Activated T-cell treated with anti-CD3 and anti-CD28 coated beads for 4 hours (primary cell): ENCODE results near the gene ASB15.
"Not testable (repeated sequence)": the region's sequence is repeated elsewhere in the genome, so short reads cannot be mapped to it uniquely, and the experiment has no call there.

Experiments used
- DNase-seq: peaks from one replicate; pipeline ENCODE4 v3.0.0-alpha.2; 2020

Gene ASB15

DNA sequence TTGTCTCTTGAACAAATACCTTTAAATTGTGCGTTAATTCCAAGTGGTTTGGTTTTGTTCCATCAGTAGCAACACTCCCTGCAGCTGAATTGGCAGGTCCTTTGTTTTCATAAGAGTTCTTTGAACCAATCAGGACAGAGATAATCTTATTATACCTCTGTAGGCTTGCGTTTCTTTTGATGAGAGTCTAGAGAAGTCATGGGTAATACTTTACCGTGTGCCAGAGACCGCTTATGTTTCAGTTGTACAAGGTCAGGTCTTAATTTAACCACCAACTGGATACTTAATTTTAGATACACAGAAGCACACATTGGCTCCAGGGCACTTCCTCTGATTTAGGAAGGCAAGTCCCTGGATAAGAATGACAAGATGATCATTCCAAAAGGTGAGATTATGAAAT lies at the start of gene ASB15:
TSS of gene ASB15 (plus strand) at position 292 of the 400 bp plus-strand sequence. CDS start 12,682 bp downstream, outside the sequence.
- no peak for DNase-seq

- not testable (repeated sequence) for DNase-seq
These were observed 49.5 kb upstream of the ASB15 start for GRCh38 chr7:123552134-123552533.

DNA sequence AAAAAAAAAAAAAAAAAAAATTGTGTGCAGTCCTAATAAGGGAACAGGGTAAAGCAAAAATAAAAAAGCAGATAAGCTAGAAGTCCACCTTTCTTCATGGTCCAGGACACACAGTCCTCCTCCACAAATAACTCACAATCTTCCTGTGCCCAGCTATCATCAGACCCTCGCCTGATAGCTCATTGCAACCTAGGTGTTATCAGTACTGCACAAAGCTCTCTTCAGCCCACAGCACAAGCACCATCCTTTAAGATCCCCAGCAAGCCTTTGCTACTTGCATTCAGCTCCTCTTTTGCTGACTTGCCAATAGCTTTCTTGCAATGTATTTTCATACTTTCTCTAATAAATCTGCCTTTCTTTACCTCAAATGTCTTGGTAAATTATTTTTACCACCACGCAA lies 49.0 kb upstream of the ASB15 start:
- DNase-seq, result no peak

GRCh38 chr7:123553159-123553558 lies 48.5 kb upstream of the ASB15 start:
- DNase-seq, result no peak

GRCh38 chr7:123555484-123555883 lies 46.1 kb upstream of the ASB15 start:
- DNase-seq, result no peak

- DNase-seq, result no peak
These were observed 44.6 kb upstream of the ASB15 start for GRCh38 chr7:123557016-123557397.

GRCh38 chr7:123557398-123558288 lies 44.0 kb upstream of the ASB15 start, which contains the start of gene NDUFA5:
Gene NDUFA5, minus strand, starts transcription at chr7:123557818. Its CDS starts 23 bp downstream, at chr7:123557795.
- peak; percentile 98 for DNase-seq

GRCh38 chr7:123558289-123558874 lies 43.2 kb upstream of the ASB15 start:
- no peak for DNase-seq

GRCh38 chr7:123562121-123562520 lies 39.5 kb upstream of the ASB15 start:
- DNase-seq, result no peak

DNA sequence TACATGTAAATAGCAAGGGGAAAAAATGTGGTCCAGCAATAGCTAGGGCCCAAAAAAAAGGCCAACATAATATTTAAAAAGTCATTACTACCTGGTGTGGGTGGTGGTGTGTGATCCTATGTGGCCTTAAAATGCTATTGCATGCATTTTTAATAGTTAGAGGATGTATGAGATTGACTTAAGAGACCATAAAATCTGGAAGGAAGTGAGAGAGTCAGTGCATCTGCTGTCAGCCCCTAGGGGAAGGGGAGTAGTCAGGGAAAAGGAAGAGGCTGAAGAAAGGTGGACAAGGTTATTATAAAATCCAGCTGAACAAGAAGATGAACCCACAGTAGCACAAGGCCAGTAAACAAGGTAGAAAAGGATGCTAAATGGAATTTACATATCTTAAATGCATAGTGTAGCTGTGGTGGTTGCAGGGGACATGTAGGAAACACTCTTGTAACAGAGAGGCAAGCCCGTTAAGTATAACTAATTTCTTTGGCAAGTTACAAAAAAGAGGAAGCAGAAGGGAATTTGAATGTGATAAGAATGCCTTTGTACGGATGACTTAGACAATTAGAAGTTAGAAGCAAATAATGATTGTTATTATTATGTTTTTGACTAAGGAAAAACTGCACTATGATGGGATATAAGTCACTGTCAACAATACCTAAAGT lies 32.1 kb upstream of the ASB15 start:
- DNase-seq, result no peak

- DNase-seq, result no peak
These were observed 31.0 kb upstream of the ASB15 start for GRCh38 chr7:123570390-123571182.

DNA sequence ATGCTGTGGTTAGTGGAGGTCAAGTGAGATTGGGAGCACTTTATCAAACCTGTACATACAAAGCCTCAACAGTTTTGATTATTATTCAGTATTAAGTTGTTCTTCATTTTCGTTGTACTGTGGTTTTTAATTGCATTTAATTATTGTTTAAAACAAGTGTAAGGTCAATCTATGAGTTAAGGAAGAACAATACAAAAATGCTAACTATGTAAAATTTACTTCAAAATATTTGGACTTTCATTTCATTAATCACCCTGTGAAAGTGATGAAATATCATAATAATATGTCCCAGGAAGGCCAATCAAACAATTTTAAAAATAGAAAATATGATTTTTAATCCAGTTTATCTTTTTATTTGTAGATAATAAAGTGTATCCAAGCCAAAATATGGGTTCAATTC lies 30.4 kb upstream of the ASB15 start:
- no peak for DNase-seq

GRCh38 chr7:123571684-123572083 lies 29.9 kb upstream of the ASB15 start:
- DNase-seq, result no peak

- DNase-seq, result no peak
These were observed 28.3 kb upstream of the ASB15 start for GRCh38 chr7:123573341-123573740.

DNA sequence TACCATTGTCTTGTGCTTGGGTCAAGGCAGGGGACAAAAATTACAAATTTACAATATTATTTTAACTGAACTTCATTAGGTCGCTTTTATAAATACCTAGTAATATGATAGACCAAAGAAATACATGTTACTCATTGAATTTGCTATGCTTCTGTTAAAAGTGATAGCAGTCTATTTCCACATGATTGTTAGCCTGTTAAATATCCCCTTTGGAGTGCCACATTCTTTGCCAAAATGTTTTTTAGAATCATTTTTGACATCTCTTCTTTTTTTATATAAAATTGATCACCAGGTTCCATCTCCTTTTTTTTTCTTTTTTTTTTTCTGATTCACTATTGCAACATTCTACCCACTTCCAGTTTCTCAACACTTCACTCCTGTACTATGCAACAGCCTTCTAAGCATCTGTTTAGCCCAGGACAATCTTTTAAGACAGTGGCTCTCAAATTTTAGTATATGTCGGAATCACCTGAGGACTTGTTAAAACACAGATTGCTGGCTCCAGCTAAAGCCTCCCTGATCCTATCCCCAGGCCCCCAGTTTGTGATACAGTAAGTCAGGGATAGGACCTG lies 27.6 kb upstream of the ASB15 start:
- DNase-seq, result no peak

GRCh38 chr7:123579416-123579815 lies 22.2 kb upstream of the ASB15 start:
- no peak for DNase-seq

- no peak for DNase-seq
These were observed 21.0 kb upstream of the ASB15 start for GRCh38 chr7:123580406-123581161.

GRCh38 chr7:123581162-123581459 lies 20.5 kb upstream of the ASB15 start:
- DNase-seq, result no peak

GRCh38 chr7:123583821-123584220 lies 17.8 kb upstream of the ASB15 start:
- DNase-seq, result no peak

DNA sequence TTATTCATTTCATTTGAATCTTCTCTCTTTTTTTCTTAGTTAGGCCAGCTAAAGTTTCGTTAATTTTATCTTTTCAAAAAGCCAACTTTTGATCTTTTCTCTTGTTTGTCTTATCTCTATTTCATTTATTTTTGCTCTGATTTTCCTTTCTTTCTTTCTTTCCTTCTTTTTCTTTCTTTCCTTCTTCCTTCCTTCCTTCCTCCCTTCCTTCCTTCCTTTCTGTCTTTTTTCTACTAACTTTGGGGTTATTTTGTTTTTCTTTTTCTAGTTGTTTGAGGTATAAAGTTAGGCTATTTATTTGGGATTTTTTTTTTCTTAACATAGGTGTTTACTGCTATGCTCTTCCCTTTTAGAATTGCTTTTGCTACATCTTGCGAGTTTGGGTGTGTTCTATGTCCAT lies 13.2 kb upstream of the ASB15 start:
- no peak for DNase-seq

DNA sequence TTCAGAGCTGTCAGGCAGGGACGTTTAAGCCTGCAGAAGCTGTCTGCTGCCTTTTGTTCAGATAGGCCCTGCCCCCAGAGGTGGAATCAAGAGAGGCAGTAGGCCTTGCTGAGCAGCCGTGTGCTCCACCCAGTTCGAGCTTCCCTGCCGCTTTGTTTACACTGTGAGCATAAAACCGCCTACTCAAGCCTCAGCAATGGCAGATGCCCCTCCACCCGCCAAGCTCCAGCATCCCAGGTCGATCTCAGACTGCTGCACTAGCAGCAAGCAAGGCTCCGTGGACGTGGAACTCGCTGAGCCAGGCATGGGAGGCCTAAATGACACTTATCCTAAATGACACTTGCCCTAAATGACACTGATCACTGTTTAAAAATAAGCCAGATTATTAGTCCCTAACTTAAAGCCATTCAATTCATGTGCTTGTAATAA lies 6.8 kb upstream of the ASB15 start:
- no peak for DNase-seq

GRCh38 chr7:123598657-123599056 lies 3.0 kb upstream of the ASB15 start:
- no peak for DNase-seq
